Lung (tissue), 12 donors: ENCODE data around the gene FRMD3. TPM values are rescaled to one million over a fixed set of nuclear protein-coding genes. Genes with fewer than 3 reads are reported as not detected.

Source experiments
- ATAC-seq: fragments of 200-7000 bp; cut with Tn5 transposase; one replicate; pipeline ENCODE4 v1.9.1; 2020; ENCODE audit warnings: moderate number of reproducible peaks; ENCODE audit not compliant: insufficient read depth, low FRiP score
- DNase-seq, 3 donors: peaks; one replicate each; pipeline ENCODE4 v3.0.0-alpha.2; 2013 to 2017
- H3K27ac ChIP-seq, 2 donors: one replicate each; pipeline ENCODE4 v1.5.1; 2013; ENCODE audit warnings: mild to moderate bottlenecking in 2 of 2, moderate library complexity in 2 of 2, control low read depth in 1 of 2, inconsistent platforms in 1 of 2, low read depth in 1 of 2, low read length in 1 of 2
- H3K27me3 ChIP-seq, 3 donors: one replicate each; pipeline ENCODE4 v1.5.1; 2013; ENCODE audit warnings: low read length in 2 of 3; ENCODE audit not compliant: control insufficient read depth in 3 of 3, insufficient read depth in 3 of 3
- H3K36me3 ChIP-seq, 4 donors: one replicate each; pipeline ENCODE4 v1.5.1; 2013; ENCODE audit warnings: low read length in 4 of 4, mild to moderate bottlenecking in 1 of 4, moderate library complexity in 1 of 4; ENCODE audit not compliant: control insufficient read depth in 4 of 4, insufficient read depth in 4 of 4
- H3K4me1 ChIP-seq, 5 donors: one replicate each; pipeline ENCODE4 v1.5.1; 2013; ENCODE audit warnings: low read length in 5 of 5, mild to moderate bottlenecking in 2 of 5, moderate library complexity in 1 of 5; ENCODE audit not compliant: control insufficient read depth in 5 of 5, insufficient read depth in 5 of 5
- H3K4me3 ChIP-seq: one replicate; pipeline ENCODE4 v1.5.1; 2013; ENCODE audit warnings: mild to moderate bottlenecking, control low read depth, moderate library complexity
- H3K9ac ChIP-seq, 2 donors: one replicate each; pipeline ENCODE4 v1.5.1; 2013; ENCODE audit warnings: low read length in 2 of 2, control low read depth in 1 of 2; ENCODE audit not compliant: insufficient read depth in 1 of 2
- H3K9me3 ChIP-seq, 4 donors: one replicate each; pipeline ENCODE4 v1.5.1; 2013; ENCODE audit warnings: low read length in 3 of 4, mild to moderate bottlenecking in 1 of 4, moderate library complexity in 1 of 4; ENCODE audit not compliant: control insufficient read depth in 4 of 4, insufficient read depth in 3 of 4
- CTCF ChIP-seq: IDR thresholded peaks from 2 replicates; pipeline ENCODE4 v1.5.1; 2012; ENCODE audit warnings: mild to moderate bottlenecking; ENCODE audit errors: control extremely low read depth, extremely low read depth
- WGBS, 2 donors: extraction: QIAGEN DNeasy Blood & Tissue Kit; methylation state at CpG; one replicate each; pipeline ENCODE4 v1.1.7; 2013; 5-methylcytosine and 5-hydroxymethylcytosine counted together
- polyA plus RNA-seq, 2 donors: library from polyadenylated mRNA; stranded (reverse); fragments of 200-250 nt; gene quantifications; one replicate each; pipeline ENCODE4 v1.2.1, GENCODE V29; 2013
- total RNA-seq, 2 donors: library from RNA; depleted of rRNA in 1 of 2; stranded (reverse); fragments of >200 nt in 1 of 2; gene quantifications; one replicate each; pipeline ENCODE4 v1.2.1, GENCODE V29; 2014 to 2021
- donor health status: control.
- donor health status: control.
- donor health status: Bipolar disorder and iron deficiency.
- donor health status: healthy.
- donor health status: DM: yes; HTN: yes; CAD: no.

The FRMD3 gene
- total and polyA plus RNA-seq, 4 donors: 0.75 to 3.2 (median 1.6) TPM

GRCh38 chr9:83209188-83209731, 328.9 kb downstream of the FRMD3 start:
- H3K4me1 ChIP-seq: peaks cover 0 to 2% (median 0%) of the 10 kb centered on the region in 5 donors
- WGBS, 2 donors: 92 to 97% methylated on average over 3 of the region's 3 CpGs

GRCh38 chr9:83208065-83208850, 329.9 kb downstream of the FRMD3 start:
- DNase-seq (no peak), ATAC-seq (no peak)
- WGBS, 2 donors: 55 to 66% methylated on average over 9 of the region's 9 CpGs

More at GRCh38 chr9:83209188-83209731, 328.9 kb downstream of the FRMD3 start:
- Histone ChIP-seq H3K27ac (no peak overlapping the region), H3K4me3 (no peak overlapping the region), H3K27me3 (no peaks in the 10 kb centered on the region), H3K36me3 (no peaks in the 10 kb centered on the region), H3K9ac (no peak overlapping the region), H3K9me3 (no peaks in the 10 kb centered on the region)
- ATAC-seq: no peak
- no peak for TF ChIP-seq CTCF
- DNase-seq: no peak

GRCh38 chr9:83204047-83204446, 334.2 kb downstream of the FRMD3 start:
- H3K27ac ChIP-seq: no peak overlapping the region
- DNase-seq (no peak), ATAC-seq (no peak)
- H3K9me3 ChIP-seq: no peaks in the 10 kb centered on the region
- TF ChIP-seq CTCF: no peak
- H3K4me3 ChIP-seq: no peak overlapping the region
- WGBS, 2 donors: 89 to 91% methylated on average over 1 of the region's 1 CpG
- H3K4me1 ChIP-seq: peaks cover 0 to 2% (median 0%) of the 10 kb centered on the region in 5 donors
- H3K36me3 ChIP-seq: no peaks in the 10 kb centered on the region
- no peaks in the 10 kb centered on the region for H3K27me3 ChIP-seq
- H3K9ac ChIP-seq: no peak overlapping the region

More at GRCh38 chr9:83208065-83208850, 329.9 kb downstream of the FRMD3 start:
- no peak for TF ChIP-seq CTCF
- Histone ChIP-seq H3K4me3 (no peak overlapping the region), H3K9me3 (no peaks in the 10 kb centered on the region), H3K36me3 (no peaks in the 10 kb centered on the region), H3K27me3 (no peaks in the 10 kb centered on the region), H3K9ac (no peak overlapping the region), H3K27ac (no peak overlapping the region), H3K4me1 (peaks cover 0 to 2% (median 0%) of the 10 kb centered on the region in 5 donors)
